ENCODE results near the gene UPP2.

DNA sequence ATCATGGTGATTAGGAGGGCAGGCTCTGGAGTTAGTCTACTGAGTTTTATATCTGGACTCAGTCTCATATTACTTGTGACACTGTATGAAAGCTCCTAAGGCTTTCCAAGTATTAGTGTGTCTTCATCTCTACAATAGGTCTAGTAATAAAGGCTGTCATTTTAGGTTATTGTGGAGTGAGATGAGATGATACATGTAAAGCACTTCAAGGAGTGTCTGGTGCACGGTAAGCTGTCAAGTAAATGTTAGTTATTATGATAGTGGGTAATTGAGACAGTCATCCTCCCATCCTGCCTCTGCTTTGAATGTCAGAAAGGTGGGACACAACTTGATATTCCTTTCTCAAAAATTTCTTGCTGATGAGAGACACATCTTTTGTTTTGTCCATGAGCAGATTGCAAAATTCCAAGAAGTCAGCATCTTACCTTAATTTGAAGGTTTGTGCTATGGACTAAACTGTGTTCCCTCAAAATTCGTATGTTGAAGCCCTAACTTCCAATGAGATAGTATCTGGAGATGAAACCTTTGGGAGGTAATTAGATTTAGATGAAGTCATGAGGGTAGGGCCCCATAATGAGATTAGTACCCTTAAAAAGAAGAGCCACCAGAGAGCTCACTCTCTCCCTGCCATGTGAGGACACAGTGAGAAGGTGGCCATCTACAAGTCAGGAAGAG lies 41.4 kb upstream of the UPP2 start:
- TF ChIP-seq, protein P1, sequence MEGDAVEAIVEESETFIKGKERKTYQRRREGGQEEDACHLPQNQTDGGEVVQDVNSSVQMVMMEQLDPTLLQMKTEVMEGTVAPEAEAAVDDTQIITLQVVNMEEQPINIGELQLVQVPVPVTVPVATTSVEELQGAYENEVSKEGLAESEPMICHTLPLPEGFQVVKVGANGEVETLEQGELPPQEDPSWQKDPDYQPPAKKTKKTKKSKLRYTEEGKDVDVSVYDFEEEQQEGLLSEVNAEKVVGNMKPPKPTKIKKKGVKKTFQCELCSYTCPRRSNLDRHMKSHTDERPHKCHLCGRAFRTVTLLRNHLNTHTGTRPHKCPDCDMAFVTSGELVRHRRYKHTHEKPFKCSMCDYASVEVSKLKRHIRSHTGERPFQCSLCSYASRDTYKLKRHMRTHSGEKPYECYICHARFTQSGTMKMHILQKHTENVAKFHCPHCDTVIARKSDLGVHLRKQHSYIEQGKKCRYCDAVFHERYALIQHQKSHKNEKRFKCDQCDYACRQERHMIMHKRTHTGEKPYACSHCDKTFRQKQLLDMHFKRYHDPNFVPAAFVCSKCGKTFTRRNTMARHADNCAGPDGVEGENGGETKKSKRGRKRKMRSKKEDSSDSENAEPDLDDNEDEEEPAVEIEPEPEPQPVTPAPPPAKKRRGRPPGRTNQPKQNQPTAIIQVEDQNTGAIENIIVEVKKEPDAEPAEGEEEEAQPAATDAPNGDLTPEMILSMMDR (conservative IDR thresholded peaks at IDR 0.05; ENCODE audit: low read depth, low read length): no peak
- no peak for TF ChIP-seq EZH2 (IDR thresholded peaks at IDR 0.05; ENCODE audit: borderline replicate concordance, low read depth, low read length, poor library complexity, severe bottlenecking)

Data from A673 (cell line).